SK-N-SH treated with all-trans-retinoic acid at 6 μM for 48 hours (cell line): ENCODE measurements around the gene MUC5B.

Experiments used
- ATAC-seq: fragments of 200-7000 bp; cut with Tn5 transposase; 3 replicates; pipeline ENCODE4 v1.9.1; 2020; ENCODE audit warnings: mild to moderate bottlenecking, moderate library complexity
- ARNTL ChIP-seq: fragments of 450-650 bp; formaldehyde crosslinking; IDR thresholded peaks from 2 replicates; pipeline ENCODE4 v1.5.0; 2020; ENCODE audit warnings: low read depth, mild to moderate bottlenecking, moderate library complexity, borderline replicate concordance
- BACH2 ChIP-seq: fragments of 250-450 bp; sonication (Bioruptor Pico); IDR thresholded peaks from 2 replicates; pipeline ENCODE4 v1.9.0; 2021; ENCODE audit warnings: mild to moderate bottlenecking, borderline replicate concordance
- CSDC2 ChIP-seq: fragments of 250-450 bp; sonication (Bioruptor Pico); IDR thresholded peaks from 2 replicates; pipeline ENCODE4 v1.5.0; 2020; ENCODE audit warnings: mild to moderate bottlenecking, moderate library complexity
- ESRRG ChIP-seq: fragments of 250-450 bp; sonication (Bioruptor Pico); IDR thresholded peaks from 2 replicates; pipeline ENCODE4 v1.6.1; 2021; ENCODE audit warnings: mild to moderate bottlenecking
- GLIS3 ChIP-seq: fragments of 250-450 bp; sonication (Bioruptor Pico); IDR thresholded peaks from 2 replicates; pipeline ENCODE4 v1.5.0; 2020; ENCODE audit warnings: mild to moderate bottlenecking, moderate library complexity
- ISL1 ChIP-seq: fragments of 250-450 bp; sonication (Bioruptor Pico); IDR thresholded peaks from 2 replicates; pipeline ENCODE4 v2.1.2; 2022; ENCODE audit warnings: mild to moderate bottlenecking, moderate library complexity
- OSR1 ChIP-seq: fragments of 250-450 bp; sonication (Bioruptor Pico); IDR thresholded peaks from 2 replicates; pipeline ENCODE4 v1.8.0; 2022; ENCODE audit warnings: moderate library complexity, mild to moderate bottlenecking, inconsistent platforms
- PPARA ChIP-seq: fragments of 250-450 bp; sonication (Bioruptor Pico); IDR thresholded peaks from 2 replicates; pipeline ENCODE4 v1.5.0; 2020; ENCODE audit warnings: mild to moderate bottlenecking, borderline replicate concordance
- RARB ChIP-seq: fragments of 250-450 bp; sonication (Bioruptor Pico); IDR thresholded peaks from 2 replicates; pipeline ENCODE4 v1.8.0; 2021; ENCODE audit warnings: mild to moderate bottlenecking, moderate library complexity
- TCF4 ChIP-seq: fragments of 250-450 bp; sonication (Bioruptor Pico); IDR thresholded peaks from 2 replicates; pipeline ENCODE4 v1.8.0; 2021; ENCODE audit warnings: mild to moderate bottlenecking, moderate library complexity, borderline replicate concordance
- ZFP3 ChIP-seq: fragments of 250-450 bp; sonication (Bioruptor Pico); IDR thresholded peaks from 2 replicates; pipeline ENCODE4 v1.5.0; 2020; ENCODE audit warnings: mild to moderate bottlenecking, moderate library complexity
- ZFP30 ChIP-seq: fragments of 450-650 bp; formaldehyde crosslinking; IDR thresholded peaks from 2 replicates; pipeline ENCODE4 v1.5.0; 2022; ENCODE audit warnings: mild to moderate bottlenecking, moderate library complexity
- ZNF565 ChIP-seq: fragments of 450-650 bp; formaldehyde crosslinking; conservative IDR thresholded peaks from 2 replicates; pipeline ENCODE4 v1.5.0; 2020; ENCODE audit warnings: low read depth, mild to moderate bottlenecking, moderate library complexity
- ZNF70 ChIP-seq: fragments of 450-650 bp; formaldehyde crosslinking; IDR thresholded peaks from 2 replicates; pipeline ENCODE4 v1.5.0; 2020; ENCODE audit warnings: mild to moderate bottlenecking, moderate library complexity
- ZNF8 ChIP-seq: fragments of 450-650 bp; formaldehyde crosslinking; IDR thresholded peaks from 2 replicates; pipeline ENCODE4 v1.5.0; 2020; ENCODE audit warnings: mild to moderate bottlenecking, moderate library complexity
- TF ChIP-seq, protein P1 (sequence below): fragments of 250-450 bp; sonication (Bioruptor Pico); IDR thresholded peaks from 2 replicates; pipeline ENCODE4 v1.5.1; 2021; ENCODE audit warnings: mild to moderate bottlenecking, moderate library complexity
- TF ChIP-seq, protein P2 (sequence below): fragments of 250-450 bp; sonication (Bioruptor Pico); IDR thresholded peaks from 2 replicates; pipeline ENCODE4 v1.5.0; 2020; ENCODE audit warnings: mild to moderate bottlenecking, moderate library complexity
- TF ChIP-seq, protein P3 (sequence below): fragments of 250-450 bp; sonication (Bioruptor Pico); IDR thresholded peaks from 2 replicates; pipeline ENCODE4 v1.5.1; 2020; ENCODE audit warnings: low read depth, mild to moderate bottlenecking, moderate library complexity
- TF ChIP-seq, protein P4 (sequence below): fragments of 250-450 bp; sonication (Bioruptor Pico); IDR thresholded peaks from 2 replicates; pipeline ENCODE4 v1.8.0; 2020; ENCODE audit warnings: mild to moderate bottlenecking, moderate library complexity, borderline replicate concordance
- TF ChIP-seq, protein P5 (sequence below): fragments of 250-450 bp; sonication (Bioruptor Pico); IDR thresholded peaks from 2 replicates; pipeline ENCODE4 v1.8.0; 2021; ENCODE audit warnings: low read depth, mild to moderate bottlenecking, moderate library complexity, borderline replicate concordance

Gene MUC5B

DNA sequence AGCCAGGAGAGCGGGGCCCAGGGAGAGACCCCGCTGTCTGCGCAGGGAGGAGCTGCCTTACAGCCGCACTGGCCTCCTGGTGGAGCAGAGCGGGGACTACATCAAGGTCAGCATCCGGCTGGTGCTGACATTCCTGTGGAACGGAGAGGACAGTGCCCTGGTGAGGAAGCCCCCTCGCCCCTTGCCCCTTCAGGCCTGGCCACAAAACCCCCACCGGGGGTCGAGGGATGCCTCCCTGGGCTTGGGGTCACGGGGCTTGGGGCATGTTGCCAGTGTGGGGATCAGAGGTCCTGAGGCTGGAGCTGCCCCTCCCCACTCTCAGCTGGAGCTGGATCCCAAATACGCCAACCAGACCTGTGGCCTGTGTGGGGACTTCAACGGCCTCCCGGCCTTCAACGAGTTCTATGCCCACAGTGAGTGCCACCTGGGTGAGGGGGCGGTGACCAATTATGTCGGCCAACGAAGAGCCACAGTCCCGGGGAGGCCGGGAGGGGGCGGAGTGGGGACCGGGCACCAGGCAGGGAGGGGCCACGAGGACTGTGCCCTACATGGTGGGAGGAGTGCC lies 4.2 kb downstream of the MUC5B start:
- ATAC-seq = peak; percentile 42; the same call in 2 of the 3 replicates
- TF ChIP-seq CSDC2 (CRISPR knock-in tag) = no peak
- TF ChIP-seq, protein P1, sequence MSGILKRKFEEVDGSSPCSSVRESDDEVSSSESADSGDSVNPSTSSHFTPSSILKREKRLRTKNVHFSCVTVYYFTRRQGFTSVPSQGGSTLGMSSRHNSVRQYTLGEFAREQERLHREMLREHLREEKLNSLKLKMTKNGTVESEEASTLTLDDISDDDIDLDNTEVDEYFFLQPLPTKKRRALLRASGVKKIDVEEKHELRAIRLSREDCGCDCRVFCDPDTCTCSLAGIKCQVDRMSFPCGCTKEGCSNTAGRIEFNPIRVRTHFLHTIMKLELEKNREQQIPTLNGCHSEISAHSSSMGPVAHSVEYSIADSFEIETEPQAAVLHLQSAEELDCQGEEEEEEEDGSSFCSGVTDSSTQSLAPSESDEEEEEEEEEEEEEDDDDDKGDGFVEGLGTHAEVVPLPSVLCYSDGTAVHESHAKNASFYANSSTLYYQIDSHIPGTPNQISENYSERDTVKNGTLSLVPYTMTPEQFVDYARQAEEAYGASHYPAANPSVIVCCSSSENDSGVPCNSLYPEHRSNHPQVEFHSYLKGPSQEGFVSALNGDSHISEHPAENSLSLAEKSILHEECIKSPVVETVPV (CRISPR knock-in tag) = no peak
- no peak for TF ChIP-seq PPARA (CRISPR knock-in tag)
- TF ChIP-seq ZFP3 (CRISPR knock-in tag) = no peak
- no peak for TF ChIP-seq ZNF565
- TF ChIP-seq OSR1 = no peak
- TF ChIP-seq BACH2 (CRISPR knock-in tag) = no peak
- TF ChIP-seq RARB (CRISPR knock-in tag) = no peak
- TF ChIP-seq, protein P2, sequence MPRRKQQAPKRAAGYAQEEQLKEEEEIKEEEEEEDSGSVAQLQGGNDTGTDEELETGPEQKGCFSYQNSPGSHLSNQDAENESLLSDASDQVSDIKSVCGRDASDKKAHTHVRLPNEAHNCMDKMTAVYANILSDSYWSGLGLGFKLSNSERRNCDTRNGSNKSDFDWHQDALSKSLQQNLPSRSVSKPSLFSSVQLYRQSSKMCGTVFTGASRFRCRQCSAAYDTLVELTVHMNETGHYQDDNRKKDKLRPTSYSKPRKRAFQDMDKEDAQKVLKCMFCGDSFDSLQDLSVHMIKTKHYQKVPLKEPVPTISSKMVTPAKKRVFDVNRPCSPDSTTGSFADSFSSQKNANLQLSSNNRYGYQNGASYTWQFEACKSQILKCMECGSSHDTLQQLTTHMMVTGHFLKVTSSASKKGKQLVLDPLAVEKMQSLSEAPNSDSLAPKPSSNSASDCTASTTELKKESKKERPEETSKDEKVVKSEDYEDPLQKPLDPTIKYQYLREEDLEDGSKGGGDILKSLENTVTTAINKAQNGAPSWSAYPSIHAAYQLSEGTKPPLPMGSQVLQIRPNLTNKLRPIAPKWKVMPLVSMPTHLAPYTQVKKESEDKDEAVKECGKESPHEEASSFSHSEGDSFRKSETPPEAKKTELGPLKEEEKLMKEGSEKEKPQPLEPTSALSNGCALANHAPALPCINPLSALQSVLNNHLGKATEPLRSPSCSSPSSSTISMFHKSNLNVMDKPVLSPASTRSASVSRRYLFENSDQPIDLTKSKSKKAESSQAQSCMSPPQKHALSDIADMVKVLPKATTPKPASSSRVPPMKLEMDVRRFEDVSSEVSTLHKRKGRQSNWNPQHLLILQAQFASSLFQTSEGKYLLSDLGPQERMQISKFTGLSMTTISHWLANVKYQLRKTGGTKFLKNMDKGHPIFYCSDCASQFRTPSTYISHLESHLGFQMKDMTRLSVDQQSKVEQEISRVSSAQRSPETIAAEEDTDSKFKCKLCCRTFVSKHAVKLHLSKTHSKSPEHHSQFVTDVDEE (CRISPR knock-in tag) = no peak
- no peak for TF ChIP-seq ZFP30 (CRISPR knock-in tag)
- no peak for TF ChIP-seq ZNF8
- no peak for TF ChIP-seq ESRRG (CRISPR knock-in tag)
- TF ChIP-seq TCF4 (CRISPR knock-in tag) = no peak
- TF ChIP-seq, all 23 proteins: peak for 0

DNA sequence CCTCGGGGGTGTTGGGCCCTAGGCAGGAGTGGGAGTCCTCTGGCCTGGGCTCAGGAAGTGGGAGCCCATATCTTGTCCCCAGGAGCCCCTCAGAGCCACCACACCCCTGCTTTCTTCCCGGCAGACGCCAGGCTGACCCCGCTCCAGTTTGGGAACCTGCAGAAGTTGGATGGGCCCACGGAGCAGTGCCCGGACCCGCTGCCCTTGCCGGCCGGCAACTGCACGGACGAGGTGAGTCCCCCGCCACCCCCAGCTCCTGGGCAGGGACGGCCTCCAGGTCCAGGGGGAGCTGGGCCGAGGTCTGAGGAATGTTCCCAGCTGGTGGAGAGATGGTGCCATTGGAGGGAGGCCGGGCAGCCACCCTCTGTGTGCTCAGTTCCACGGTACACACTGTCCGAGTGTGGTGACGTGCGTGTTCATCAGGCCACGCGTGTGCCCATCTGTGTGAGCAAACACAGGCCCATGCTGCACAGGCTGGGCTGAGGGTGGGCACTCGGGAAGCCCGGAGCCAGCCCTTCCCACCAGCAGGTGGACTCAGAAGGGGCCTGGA lies 4.8 kb downstream of the MUC5B start:
- TF ChIP-seq, protein P3, sequence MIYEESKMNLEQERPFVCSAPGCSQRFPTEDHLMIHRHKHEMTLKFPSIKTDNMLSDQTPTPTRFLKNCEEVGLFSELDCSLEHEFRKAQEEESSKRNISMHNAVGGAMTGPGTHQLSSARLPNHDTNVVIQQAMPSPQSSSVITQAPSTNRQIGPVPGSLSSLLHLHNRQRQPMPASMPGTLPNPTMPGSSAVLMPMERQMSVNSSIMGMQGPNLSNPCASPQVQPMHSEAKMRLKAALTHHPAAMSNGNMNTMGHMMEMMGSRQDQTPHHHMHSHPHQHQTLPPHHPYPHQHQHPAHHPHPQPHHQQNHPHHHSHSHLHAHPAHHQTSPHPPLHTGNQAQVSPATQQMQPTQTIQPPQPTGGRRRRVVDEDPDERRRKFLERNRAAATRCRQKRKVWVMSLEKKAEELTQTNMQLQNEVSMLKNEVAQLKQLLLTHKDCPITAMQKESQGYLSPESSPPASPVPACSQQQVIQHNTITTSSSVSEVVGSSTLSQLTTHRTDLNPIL (CRISPR knock-in tag) = no peak
- TF ChIP-seq, protein P4, sequence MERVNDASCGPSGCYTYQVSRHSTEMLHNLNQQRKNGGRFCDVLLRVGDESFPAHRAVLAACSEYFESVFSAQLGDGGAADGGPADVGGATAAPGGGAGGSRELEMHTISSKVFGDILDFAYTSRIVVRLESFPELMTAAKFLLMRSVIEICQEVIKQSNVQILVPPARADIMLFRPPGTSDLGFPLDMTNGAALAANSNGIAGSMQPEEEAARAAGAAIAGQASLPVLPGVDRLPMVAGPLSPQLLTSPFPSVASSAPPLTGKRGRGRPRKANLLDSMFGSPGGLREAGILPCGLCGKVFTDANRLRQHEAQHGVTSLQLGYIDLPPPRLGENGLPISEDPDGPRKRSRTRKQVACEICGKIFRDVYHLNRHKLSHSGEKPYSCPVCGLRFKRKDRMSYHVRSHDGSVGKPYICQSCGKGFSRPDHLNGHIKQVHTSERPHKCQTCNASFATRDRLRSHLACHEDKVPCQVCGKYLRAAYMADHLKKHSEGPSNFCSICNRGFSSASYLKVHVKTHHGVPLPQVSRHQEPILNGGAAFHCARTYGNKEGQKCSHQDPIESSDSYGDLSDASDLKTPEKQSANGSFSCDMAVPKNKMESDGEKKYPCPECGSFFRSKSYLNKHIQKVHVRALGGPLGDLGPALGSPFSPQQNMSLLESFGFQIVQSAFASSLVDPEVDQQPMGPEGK (CRISPR knock-in tag) = no peak
- TF ChIP-seq ZNF70 (CRISPR knock-in tag) = no peak
- TF ChIP-seq RARB (CRISPR knock-in tag) = no peak
- no peak for TF ChIP-seq PPARA (CRISPR knock-in tag)
- TF ChIP-seq CSDC2 (CRISPR knock-in tag) = no peak
- no peak for TF ChIP-seq BACH2 (CRISPR knock-in tag)
- TF ChIP-seq, protein P2 (CRISPR knock-in tag) = no peak
- TF ChIP-seq OSR1 = no peak
- TF ChIP-seq ISL1 (CRISPR knock-in tag) = no peak
- no peak for ATAC-seq

DNA sequence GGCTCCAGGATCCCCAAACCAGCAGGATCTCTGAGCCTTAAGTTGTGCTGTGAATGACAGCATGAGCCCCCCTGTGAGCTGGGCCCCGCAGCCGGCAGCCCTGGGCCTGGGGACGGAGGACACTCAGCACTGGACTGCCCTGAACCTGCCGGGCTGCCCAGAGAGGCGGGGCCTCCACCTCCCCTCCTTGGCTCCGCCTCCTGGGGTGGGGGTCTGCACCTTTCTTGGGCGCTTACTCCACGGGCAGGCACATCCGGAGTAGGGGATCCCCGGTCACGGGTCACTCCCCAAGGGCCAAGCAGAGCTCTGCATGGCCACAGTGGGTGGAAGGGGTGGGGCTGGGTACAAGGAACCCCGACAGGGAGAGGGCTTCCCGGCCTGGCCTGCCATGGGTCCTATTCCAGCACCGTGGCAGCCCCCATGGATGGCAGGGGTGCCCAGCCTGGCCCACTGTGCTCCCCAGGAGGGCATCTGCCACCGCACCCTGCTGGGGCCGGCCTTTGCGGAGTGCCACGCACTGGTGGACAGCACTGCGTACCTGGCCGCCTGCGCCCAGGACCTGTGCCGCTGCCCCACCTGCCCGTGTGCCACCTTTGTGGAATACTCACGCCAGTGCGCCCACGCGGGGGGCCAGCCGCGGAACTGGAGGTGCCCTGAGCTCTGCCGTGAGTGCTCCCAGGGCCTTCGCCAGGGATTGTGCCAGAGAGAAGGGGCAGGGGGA lies 5.4 kb downstream of the MUC5B start:
- no peak for ATAC-seq
- TF ChIP-seq, protein P1 (CRISPR knock-in tag) = no peak
- TF ChIP-seq ISL1 (CRISPR knock-in tag) (no peak), ZFP30 (CRISPR knock-in tag) (no peak), ARNTL (CRISPR knock-in tag) (no peak), ESRRG (CRISPR knock-in tag) (no peak), CSDC2 (CRISPR knock-in tag) (no peak), GLIS3 (no peak), ZNF565 (no peak)
- TF ChIP-seq, protein P5, sequence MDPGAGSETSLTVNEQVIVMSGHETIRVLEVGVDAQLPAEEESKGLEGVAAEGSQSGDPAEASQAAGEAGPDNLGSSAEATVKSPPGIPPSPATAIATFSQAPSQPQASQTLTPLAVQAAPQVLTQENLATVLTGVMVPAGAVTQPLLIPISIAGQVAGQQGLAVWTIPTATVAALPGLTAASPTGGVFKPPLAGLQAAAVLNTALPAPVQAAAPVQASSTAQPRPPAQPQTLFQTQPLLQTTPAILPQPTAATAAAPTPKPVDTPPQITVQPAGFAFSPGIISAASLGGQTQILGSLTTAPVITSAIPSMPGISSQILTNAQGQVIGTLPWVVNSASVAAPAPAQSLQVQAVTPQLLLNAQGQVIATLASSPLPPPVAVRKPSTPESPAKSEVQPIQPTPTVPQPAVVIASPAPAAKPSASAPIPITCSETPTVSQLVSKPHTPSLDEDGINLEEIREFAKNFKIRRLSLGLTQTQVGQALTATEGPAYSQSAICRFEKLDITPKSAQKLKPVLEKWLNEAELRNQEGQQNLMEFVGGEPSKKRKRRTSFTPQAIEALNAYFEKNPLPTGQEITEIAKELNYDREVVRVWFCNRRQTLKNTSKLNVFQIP = no peak
- TF ChIP-seq, protein P3 (CRISPR knock-in tag) = no peak
